HL-60 (cell line): Measurements from ENCODE around the gene ST6GALNAC1.

ENCODE experiments used
- POLR2AphosphoS5 ChIP-seq: IDR thresholded peaks from 2 replicates; pipeline ENCODE4 v1.6.1; 2012; ENCODE audit warnings: low read depth
- SPI1 ChIP-seq: IDR thresholded peaks from 2 replicates; pipeline ENCODE4 v1.6.1; 2012; ENCODE audit warnings: low read depth, mild to moderate bottlenecking, borderline replicate concordance
- TF ChIP-seq, protein P1 (sequence below): IDR thresholded peaks from one replicate; pipeline ENCODE4 v1.5.1; 2011; ENCODE audit warnings: low read length, control low read depth, inconsistent platforms; ENCODE audit not compliant: insufficient read depth

DNA sequence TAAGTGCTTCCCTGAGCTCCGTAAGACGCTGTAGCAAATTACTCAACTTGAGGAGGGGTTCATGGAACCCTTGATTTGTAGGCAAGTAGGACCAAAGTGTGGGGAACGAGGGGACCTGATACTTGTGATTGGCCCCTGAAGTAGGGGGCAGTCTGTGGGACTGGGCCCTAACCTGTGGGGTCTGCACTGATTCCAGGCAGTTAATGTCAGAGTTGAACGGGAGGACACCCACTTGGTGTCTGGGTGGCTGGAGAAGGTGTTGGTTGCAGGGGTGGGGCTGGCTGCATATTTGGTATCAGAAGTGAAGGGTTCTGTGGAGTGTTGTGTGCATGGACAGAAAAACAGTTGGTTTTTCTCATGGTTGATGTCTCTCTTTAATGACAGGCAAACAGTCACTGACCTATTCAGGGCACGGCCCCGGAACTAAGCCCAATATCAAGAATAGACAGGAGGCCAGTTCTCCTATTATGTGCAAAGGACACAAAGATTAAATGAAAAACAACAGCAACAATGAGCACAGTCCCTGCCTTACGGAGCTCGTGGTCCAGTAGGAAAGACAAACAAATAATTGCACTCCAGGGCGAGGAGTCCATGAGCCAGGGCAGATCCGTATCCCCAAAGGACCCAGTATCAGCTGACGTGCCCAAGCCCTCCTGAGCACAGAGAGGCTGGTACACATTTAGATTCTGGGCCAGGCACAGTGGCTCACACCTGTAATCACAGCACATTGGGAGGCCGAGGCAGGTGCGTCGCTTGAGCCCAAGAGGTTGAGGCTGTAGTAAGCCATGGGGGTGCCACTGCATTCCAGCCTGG is 48.0 kb upstream of the ST6GALNAC1 start:
- no peak for TF ChIP-seq POLR2AphosphoS5
- TF ChIP-seq, protein P1, sequence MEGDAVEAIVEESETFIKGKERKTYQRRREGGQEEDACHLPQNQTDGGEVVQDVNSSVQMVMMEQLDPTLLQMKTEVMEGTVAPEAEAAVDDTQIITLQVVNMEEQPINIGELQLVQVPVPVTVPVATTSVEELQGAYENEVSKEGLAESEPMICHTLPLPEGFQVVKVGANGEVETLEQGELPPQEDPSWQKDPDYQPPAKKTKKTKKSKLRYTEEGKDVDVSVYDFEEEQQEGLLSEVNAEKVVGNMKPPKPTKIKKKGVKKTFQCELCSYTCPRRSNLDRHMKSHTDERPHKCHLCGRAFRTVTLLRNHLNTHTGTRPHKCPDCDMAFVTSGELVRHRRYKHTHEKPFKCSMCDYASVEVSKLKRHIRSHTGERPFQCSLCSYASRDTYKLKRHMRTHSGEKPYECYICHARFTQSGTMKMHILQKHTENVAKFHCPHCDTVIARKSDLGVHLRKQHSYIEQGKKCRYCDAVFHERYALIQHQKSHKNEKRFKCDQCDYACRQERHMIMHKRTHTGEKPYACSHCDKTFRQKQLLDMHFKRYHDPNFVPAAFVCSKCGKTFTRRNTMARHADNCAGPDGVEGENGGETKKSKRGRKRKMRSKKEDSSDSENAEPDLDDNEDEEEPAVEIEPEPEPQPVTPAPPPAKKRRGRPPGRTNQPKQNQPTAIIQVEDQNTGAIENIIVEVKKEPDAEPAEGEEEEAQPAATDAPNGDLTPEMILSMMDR: no peak
- TF ChIP-seq SPI1: no peak
